Measurements from ENCODE around the gene CLDN7.
A peak's percentile ranks its signal among the peaks of the same experiment; 100 is the strongest.

Gene CLDN7

DNA sequence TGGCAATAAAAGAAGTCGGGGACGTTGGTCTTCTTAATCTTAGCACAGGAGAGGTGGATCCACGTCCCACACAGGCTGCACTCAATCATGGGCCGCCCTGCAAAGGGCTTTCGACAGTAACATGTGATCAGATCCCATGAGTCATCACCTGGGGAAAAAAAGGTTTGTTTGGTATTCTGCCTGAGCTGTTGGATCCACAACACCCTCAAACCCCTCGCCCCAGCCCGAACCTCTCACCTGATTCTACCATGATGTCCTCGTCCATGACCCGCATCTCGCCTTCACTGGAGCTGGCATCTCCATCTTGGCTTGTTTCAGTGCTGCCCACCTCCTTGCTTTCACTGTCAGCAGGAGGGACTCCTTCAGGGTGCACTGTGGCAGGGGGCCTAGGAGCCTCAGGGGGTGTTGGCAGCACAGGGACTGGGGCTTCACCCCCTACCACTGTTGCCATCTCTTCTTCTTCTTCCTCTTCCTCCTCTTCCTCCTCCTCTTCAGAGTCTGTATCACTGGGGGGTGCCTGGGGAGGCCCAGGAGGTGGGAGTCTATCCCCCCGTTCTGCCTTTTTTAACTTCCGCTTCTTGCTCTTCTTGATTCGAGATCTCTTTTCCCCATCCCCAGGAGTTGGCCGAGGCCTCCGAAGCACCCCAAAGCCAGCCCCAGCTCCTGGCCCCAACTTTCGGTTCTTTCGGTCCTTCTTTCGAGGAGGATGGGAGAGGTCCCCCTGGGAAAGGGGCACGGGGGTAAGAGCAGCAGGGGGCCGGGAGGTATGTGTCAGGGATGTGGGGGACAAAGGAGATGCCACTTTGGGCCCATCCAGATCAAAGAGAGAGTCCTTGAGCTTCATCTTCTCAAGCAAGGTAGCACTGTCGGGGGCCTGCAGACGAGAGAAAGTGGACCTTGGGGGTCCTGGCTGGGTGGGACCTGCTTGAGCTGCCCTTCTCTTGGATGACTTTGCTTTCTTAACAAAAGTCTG, 26.3 kb downstream of the CLDN7 start:
- DNase-seq, result no peak

DNA sequence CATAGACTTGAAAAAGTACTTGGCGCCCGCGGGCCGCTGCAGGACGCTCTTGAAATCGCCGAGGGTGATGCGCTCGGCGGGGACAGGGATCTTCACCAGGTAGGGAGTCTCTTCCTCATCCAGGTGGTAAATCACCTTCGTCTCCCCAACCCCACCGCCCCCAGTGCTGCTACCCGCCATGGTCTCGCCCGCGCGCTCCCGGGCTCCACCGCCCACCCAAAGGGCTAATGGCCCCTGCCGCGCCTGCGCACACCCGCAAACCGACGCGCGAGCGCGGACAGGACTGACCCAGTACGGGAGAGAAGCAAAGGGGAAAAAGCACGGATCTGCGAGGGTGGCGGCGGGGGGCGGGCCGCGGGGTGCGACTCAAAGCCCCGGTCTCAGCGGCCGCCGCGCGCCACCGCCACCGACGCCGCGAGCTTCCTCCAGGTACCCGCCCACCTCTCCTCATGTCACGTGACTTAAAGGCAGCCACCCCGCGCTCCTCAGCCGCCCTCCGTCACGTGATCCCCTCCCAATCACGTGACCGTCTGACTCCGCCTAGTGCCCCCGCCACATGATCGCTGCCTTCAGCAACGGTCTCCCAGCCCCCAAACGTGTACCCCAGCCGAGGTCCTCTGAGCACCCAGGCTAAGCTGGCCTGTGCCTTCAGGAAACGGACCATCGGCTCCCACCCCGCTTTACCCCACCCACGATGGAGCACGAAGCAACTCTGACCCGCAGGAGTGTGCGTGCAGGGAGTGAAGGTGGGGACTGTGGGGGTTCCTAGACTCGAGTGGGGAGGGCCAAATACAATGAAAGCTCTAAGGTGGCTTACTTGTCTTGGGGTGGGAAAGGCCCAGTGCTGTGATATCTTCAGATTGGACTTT, 28.0 kb downstream of the CLDN7 start, which contains the start of gene DVL2:
DVL2 (minus strand) TSS at position 435 of the 869 bp plus-strand sequence; CDS start at position 180, 255 bp downstream.
- DNase-seq, result peak; percentile 96

DNA sequence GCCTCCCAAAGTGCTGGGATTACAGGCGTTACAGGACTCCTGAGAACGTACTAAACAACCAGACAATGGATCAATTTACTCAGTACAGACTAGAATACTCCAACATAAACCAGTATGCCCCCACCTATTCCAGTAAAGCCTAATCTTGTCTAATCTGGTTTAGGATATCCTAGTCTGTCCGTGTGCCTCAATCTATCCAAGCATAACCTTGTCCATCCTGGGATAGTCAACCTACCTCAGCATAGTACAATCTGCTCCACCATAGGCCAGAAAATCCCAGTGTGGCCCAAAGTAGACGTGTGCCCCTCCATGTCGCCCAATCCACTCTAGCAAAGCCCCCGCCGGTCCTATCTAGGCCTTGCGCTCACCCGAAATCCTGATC, 28.6 kb downstream of the CLDN7 start:
- no peak for DNase-seq

DNA sequence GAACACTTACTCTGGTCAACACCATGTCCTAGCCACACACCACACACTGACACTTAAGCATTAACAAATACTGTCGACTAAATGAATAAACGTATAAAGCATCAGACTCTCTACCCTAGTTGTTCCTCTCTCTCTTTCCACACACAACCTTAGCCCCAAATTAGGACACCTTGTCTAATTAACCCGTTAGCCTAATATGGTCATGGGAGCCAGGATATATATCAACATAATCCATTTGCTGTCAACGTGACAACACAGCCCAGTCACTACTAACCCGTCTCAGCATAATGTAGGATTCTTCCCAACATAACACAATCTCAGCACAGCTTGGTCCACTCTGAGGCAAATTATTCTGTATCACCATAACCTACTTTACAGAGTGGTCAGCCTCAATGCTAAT, 30.2 kb downstream of the CLDN7 start:
- no peak for DNase-seq

DNA sequence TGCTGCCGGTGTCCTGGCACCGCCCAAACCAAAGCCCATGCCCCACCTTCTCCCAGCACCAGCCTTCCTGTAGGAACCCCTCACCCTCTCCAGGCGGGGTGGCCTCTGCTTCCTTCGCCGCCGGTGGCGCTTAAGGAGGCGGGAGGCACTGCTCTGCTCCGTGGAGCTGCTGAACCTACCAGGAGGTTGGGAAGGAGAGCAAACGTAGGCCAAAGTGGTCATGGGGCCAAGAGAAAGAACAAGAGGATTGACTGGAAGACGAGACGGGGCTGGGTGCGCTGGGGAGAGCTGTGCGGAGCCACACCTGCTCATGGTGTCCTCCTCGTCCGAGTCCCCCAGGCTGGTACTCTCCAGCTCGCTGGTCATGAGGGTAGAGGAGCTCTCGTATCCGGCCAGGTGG, 32.8 kb downstream of the CLDN7 start:
- DNase-seq, result no peak

DNA sequence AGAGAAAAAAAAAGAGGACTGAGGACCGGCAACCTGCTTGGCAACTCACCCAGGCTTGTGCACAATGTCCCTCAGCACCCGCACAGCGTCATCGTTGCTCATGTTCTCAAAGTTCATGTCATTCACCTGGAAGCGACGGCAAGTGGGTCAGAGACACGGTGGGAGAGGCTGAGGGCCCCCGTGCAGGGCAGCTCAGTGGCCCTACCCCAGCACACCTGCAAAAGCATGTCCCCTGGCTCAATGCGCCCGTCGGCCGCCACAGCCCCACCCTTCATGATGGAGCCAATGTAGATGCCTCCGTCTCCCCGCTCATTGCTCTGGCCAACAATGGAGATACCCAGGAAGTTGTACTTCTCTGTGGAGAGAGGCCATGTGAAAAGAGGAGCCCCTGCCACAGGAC, 33.4 kb downstream of the CLDN7 start:
- no peak for DNase-seq

DNA sequence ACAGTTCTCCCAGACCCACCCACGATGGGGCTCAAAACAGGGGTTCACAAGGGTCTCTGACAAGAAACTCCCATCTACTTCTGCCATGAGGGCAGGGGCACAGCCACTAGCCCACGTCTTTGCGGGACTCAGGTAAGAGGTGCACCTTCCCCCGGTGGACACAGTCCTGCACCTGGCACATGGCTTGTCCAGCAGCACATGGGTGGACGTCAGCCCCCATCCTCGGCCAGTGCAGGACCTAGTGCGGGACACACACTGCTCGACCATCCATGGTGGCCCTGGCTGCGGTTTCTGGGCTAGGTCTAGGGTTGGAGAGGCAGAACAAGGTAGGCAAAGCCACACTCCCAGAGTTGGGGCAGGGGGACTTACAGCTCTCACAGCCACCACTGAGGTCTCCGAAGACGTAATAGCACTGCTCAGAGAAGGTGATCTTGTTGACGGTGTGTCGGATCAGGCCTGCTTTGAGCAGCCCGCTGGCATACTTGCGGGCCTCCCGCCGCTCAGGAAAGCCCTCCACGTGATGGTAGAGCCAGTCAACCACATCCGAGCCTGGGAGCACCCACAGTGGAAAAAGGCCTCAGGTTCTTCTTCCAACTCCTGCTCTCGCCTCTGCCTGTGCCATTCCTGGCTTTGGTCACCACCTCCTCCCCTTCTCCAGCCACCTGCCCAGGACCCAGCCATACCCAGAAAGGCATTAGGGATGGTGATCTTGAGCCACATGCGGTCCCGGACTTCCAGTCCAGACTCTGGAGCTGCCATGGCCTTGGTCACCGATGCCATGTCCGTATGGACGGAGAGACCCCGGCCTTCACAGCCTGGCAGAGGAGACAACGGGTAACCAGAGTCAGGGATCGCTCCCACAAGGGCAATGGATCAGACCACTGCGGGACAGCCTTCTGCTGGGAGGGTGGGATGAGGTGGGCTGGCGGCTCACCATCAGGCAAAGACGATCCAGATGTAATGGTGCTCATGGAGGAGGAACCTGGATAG, 35.3 kb downstream of the CLDN7 start:
- no peak for DNase-seq

DNA sequence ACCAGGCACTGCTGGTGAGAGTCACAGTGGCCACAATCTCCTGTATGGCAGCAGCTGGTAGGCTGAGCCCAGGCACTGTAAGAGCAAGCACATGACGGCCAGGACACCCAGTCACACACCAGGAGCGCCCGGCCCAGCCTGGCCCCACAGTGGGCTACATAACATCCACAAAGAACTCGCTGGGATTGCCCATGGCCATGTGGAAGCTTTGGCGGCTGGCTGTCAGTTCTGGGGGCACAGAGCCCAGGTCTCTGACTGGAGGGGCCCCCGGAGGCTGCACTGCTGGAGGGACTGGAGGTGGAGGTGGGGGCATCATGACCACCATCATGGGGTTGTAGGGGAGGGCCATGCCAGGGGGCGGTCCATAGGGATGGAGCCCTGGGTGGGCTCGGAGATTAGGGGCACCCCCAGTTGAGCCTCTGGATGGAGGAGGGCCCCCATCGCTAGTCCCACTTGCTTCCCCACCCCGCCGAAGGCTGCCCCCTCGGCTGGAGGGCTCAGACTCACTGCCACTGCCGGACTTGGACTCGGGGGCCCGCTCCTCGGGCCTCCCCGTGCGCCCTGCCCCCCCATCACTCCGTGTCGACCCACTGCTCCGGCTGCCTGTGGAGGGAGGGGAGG, 36.5 kb downstream of the CLDN7 start:
- no peak for DNase-seq

DNA sequence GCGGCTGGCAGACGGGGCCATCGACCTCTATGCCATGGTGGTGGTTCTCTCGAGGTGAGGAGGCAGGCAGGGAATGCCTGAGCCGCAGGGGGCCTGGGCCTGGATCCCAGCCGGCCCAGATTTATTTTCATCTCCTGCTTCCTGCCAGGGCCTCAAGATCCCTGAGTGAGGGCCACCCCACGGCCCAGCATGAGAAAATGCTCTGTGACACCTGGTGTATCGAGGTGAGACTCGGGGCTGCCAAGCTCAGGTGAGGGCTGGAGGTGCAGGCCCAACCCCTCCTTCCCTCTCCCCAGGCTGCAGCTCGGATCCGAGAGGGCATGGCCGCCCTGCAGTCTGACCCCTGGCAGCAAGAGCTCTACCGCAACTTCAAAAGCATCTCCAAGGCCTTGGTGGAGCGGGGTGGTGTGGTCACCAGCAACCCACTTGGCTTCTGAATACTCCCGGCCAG, 37.6 kb downstream of the CLDN7 start:
- DNase-seq, result no peak

DNA sequence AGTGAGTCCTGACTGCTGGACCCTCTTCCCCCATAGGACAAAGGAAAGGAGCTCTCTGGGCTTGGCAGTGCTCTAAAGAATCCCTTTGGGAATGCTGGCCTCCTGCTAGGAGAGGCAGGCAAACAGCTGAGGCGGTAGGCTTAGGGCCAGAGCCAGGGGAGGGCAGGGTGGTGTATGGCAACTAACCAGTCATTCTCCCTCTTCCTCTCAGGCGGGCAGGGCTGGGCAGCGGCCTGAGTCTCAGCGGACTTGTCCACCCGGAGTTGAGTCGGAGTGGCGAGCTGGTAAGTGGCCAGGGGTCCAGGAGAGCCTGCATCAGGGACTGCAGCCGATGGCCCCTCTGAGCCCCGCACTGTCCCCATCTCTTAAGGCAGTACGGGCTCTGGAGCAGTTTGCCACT, 38.2 kb downstream of the CLDN7 start:
- no peak for DNase-seq

DNA sequence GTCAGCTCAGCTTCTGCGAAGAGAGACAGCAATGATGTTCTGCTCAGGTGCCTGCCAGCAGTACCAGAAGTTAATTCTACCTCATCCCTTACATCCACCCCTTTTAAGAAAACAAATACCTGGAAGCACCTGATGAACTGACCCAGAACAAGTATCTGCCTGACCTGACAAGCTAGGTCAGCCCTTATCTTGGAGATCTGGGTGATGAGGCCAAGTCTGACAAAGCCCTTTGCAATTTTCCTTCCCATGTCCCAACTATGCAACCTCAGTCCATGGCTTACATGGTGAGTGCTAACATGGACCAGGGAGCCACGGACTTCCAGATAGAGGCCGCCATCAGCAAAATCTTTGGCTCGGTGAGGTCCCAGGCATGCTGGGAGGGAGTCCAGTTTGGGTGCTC, 38.9 kb downstream of the CLDN7 start:
- no peak for DNase-seq

DNA sequence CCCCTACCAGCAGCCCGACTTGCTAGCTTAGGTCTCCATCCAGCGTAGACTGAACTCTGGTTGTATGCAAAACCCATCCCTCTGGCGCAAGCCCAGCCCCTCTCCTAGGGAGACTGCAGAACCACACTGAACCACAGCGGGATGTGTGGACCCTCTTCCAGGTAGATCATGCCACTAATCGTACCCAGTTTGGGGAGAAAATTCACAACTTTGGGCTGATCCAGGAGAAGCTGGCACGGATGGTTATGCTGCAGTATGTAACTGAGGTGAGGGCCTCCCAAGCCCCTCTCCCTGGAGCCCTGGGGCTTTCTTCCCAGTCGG, 39.3 kb downstream of the CLDN7 start:
- DNase-seq, result no peak

DNA sequence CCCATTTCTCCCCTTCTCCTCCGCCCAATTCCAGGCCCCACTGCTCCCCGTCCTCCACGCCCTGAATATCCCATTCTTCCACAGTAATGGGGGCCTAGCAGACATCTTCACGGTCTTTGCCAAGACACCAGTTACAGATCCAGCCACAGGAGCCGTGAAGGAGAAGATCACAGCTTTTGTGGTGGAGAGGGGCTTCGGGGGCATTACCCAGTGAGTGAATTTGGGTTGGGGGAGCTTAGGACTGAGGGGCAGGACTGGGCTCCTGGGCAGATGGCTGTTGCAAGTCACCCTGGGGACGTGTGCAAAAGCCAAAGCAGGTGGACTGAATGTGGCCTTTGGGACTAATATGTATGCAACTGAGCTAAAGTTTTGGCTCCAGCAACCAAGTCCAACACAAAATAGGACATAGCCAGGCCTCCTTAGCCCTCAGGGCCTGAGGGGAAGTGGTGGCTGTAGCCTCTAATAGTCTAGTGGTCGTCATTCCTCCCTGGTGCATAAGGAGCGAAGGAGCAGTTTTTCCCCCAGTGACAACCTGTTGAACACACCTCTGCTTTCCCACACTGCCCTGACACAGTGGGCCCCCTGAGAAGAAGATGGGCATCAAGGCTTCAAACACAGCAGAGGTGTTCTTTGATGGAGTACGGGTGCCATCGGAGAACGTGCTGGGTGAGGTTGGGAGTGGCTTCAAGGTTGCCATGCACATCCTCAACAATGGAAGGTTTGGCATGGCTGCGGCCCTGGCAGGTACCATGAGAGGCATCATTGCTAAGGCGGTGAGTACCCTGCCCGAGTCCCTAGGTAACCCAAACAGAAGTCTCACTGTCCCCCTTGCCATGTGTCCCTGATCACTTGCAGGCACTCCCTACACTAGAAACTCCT, 39.9 kb downstream of the CLDN7 start:
- no peak for DNase-seq

DNA sequence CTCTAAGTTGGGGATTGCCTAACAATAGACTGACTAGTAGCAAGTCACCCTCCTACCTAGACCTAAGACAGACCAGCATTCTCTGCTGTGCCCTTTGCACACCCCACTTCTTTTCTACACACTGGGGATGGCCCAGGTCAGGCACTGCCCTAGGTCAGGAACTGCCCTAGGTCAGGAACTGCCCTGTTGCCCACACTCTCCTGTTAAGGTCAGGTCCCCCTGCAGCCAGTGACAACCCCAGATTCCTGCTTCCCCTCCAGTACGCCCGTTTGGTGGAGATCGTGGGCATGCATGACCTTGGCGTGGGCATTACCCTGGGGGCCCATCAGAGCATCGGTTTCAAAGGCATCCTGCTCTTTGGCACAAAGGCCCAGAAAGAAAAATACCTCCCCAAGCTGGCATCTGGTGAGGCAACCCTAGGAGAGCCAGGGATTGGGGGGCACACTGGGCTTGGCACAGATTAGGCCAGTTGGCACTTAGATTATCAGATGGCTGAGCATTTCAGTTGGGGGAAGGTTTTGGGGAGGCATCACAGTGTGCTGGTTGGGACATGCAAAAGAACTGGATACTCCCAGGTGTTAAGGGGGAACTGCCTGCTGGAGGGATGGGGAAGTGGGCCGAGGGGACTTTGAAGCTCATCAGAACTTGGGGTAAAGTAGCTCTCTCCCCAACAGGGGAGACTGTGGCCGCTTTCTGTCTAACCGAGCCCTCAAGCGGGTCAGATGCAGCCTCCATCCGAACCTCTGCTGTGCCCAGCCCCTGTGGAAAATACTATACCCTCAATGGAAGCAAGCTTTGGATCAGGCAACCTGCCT, 40.8 kb downstream of the CLDN7 start:
- DNase-seq, result no peak

DNA sequence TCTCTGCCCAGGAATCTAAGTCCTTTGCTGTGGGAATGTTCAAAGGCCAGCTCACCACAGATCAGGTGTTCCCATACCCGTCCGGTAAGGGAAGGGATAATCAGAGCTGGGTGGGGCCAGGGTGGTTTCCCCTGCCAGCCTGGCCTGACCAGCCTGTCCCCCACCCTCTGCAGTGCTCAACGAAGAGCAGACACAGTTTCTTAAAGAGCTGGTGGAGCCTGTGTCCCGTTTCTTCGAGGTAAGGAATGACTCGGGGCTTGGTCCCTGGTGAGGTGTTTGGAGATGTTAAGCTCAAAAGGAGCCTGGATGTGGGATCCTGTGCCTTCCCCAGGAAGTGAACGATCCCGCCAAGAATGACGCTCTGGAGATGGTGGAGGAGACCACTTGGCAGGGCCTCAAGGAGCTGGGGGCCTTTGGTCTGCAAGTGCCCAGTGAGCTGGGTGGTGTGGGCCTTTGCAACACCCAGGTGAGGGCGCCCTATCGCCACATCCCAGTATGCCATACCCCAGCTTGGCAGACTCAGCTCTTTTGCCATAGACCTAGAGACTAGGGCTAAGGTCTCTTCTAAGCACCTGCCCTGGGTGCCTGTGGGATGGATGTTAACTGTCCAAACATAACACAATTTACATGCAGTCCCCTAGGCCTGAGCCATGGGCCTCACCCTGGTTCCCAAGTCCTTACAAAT, 41.5 kb downstream of the CLDN7 start:
- peak; percentile 64 for DNase-seq

DNA sequence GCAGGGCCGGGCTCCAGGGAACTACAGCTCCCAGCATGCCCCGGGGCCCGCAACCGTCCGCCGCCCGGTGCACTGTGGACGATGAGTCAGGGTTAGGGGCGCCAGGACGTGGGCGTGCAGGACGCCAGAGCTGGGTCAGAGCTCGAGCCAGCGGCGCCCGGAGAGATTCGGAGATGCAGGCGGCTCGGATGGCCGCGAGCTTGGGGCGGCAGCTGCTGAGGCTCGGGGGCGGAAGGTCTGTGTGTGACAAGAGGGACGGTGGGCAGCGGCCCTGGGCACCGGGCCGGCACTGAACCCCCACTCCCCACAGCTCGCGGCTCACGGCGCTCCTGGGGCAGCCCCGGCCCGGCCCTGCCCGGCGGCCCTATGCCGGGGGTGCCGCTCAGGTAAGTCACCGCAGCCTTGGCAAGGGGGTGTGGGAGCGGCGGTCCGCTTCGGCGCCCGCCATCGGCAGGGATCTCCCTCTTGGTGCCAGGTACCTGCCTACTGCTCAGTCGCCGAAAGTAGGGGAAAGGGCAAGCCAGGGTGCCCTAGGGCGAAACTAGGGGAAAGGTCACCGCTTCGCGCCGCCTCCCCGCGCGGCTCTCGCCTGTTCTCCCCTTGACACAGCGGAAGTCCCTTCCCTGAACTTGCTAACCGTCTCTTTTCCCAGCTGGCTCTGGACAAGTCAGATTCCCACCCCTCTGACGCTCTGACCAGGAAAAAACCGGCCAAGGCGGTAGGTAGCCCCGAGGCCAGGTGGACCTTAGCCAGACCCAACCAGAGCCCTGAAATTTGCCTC, 42.3 kb downstream of the CLDN7 start, which contains the start of the genes ACADVL and DLG4:
ACADVL (plus strand) TSS at position 127 of the 781 bp plus-strand sequence; CDS start at position 174, 47 bp downstream.
DLG4 (minus strand) TSS at position 25 of the 781 bp plus-strand sequence.
- DNase-seq, result peak; percentile 81

DNA sequence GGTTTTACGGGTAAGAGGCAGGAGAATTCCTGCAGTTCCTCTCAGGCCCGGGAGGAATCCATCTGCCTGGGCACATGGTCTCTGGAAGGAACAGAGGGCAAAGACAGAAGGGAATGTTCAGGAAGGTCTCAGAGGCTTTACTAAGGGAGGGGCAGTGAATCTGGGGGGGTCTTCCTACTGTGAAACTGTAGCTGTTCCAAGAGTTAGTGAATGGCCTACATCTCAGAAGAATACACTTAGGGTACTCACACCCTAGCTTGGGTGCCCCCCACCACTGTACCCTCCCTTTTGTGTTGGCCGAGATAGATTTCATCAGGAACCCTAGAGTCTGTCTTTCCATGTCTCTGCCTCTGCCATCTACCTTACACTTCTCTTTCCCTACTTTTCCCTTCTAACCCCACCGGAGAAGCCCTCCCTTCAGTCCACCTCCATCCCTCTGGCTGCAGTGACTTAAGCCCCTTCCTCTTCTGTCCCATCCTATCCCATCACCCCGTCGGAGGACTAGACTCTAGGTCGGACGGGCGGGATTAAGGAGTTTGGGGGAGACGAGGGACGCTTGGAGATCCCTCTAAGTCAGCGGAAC, 43.0 kb downstream of the CLDN7 start:
- no peak for DNase-seq

DNA sequence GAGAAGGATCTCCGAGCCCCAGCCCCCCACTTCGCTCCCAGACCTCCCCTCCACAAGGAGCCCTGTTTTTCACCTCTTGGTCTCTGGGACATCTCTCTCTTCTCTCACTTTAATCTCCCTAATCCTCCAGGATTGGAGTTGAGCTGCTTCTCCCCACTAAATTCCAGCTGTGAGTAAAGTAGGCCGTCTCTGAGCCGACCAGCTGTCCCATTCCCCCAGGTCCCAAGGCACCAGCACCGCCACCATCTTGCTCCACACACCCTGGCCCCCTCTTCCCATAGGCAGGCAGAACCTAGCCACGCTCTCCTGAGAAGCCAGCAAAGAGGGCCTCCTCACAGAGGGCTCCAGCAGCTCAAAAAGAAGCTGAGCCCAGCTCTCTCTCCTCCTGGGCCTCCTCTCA, 43.5 kb downstream of the CLDN7 start:
- DNase-seq, result no peak

Data from stimulated activated CD4-positive, alpha-beta T cell treated with anti-CD3 and anti-CD28 coated beads, Interleukin-4, amount 100 ng/mL, for 24 hours (primary cell).